Measurements from ENCODE around the gene PERM1.

PERM1 gene

DNA sequence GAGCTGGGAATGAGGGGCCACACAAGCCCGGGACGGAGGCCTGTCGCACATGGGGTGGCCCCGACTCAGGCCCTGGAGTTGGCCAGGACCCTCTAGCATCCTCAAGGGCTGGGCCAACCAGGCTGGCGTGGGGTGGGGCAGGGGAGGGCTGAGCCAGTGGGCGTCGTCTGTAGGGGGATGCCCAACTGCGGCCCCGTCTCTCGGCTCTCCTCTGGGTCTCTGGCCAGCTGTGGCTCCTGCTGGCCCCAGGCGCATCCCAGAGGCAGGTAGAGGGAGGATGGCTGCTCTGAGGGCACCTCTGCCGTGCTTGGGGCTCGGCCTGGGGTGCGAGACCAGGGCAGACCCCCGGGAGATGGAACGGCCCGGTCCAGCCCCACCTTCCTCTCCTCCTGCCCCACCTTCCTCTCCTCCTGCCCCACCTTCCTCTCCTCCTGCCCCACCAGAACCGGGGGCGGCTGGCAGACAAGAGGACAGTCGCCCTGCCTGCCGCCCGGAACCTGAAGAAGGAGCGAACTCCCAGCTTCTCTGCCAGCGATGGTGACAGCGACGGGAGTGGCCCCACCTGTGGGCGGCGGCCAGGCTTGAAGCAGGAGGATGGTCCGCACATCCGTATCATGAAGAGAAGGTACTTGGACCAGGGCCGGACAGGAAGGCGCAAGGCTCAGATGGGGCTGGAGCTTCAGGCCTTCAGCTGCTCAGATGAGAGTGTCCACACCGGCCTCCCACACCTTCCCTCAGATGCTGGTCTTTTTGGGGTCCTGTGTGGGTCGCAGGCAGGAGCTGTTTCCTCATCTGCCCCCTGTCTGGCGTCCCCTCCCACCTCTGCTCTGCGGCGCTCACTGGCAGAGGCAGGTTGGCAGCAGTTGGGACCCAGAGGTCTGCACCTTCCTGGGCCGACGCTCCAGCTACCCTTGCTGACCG is 51.9 kb downstream of the PERM1 start:
- H3K4me3 ChIP-seq (ENCODE audit: low read depth, low read length): no peak overlapping the region
- TF ChIP-seq, protein P1, sequence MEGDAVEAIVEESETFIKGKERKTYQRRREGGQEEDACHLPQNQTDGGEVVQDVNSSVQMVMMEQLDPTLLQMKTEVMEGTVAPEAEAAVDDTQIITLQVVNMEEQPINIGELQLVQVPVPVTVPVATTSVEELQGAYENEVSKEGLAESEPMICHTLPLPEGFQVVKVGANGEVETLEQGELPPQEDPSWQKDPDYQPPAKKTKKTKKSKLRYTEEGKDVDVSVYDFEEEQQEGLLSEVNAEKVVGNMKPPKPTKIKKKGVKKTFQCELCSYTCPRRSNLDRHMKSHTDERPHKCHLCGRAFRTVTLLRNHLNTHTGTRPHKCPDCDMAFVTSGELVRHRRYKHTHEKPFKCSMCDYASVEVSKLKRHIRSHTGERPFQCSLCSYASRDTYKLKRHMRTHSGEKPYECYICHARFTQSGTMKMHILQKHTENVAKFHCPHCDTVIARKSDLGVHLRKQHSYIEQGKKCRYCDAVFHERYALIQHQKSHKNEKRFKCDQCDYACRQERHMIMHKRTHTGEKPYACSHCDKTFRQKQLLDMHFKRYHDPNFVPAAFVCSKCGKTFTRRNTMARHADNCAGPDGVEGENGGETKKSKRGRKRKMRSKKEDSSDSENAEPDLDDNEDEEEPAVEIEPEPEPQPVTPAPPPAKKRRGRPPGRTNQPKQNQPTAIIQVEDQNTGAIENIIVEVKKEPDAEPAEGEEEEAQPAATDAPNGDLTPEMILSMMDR (IDR thresholded peaks at IDR 0.05; ENCODE audit: low read depth, low read length, missing control alignments): no peak
- no peak for DNase-seq (ENCODE audit: low read depth)

GRCh38 chr1:928825-929661 is 52.9 kb downstream of the PERM1 start:
- DNase-seq (ENCODE audit: low read depth): no peak
- TF ChIP-seq, protein P1 (IDR thresholded peaks at IDR 0.05; ENCODE audit: low read depth, low read length, missing control alignments): no peak
- no peak overlapping the region for H3K4me3 ChIP-seq (ENCODE audit: low read depth, low read length)

GRCh38 chr1:927748-928147 is 54.1 kb downstream of the PERM1 start:
- H3K4me3 ChIP-seq (ENCODE audit: low read depth, low read length): no peak overlapping the region
- TF ChIP-seq, protein P1 (IDR thresholded peaks at IDR 0.05; ENCODE audit: low read depth, low read length, missing control alignments): no peak
- DNase-seq (ENCODE audit: low read depth): no peak

GRCh38 chr1:927234-927633 is 54.7 kb downstream of the PERM1 start:
- no peak overlapping the region for H3K4me3 ChIP-seq (ENCODE audit: low read depth, low read length)
- TF ChIP-seq, protein P1 (IDR thresholded peaks at IDR 0.05; ENCODE audit: low read depth, low read length, missing control alignments): no peak
- no peak for DNase-seq (ENCODE audit: low read depth)

DNA sequence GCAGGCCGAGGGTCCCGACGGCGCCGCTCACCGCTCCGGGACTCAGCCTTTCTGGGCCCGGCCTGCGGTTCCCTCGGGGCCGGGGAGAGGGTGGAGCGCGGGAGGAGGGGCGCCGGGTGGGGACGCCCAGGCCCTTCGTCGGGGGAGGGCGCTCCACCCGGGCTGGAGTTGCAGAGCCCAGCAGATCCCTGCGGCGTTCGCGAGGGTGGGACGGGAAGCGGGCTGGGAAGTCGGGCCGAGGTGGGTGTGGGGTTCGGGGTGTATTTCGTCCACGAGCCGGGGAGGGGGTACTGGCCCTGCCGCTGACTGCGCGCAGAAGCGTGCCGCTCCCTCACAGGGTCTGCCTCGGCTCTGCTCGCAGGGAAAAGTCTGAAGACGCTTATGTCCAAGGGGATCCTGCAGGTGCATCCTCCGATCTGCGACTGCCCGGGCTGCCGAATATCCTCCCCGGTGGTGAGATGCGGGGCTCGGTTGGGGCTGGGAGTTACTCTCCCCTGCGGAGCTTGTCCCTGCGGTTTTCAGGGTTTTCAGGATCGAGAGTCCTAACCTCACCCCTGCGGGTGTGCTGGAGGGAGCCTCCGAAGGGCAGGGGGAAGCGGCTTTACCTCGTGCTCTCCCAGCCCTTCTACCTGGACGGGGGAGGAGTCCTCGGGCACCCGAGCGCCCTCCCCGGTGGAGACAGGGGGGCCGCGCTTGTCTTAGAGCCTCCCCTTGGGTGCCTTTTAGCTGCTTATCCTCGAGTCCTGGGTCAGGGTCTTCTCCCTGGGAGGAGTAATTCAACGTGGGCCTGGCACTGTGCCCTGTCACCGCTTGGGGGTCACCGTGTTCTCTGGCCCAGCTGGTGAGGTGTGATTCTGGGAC is 56.1 kb downstream of the PERM1 start:
- TF ChIP-seq, protein P1 (IDR thresholded peaks at IDR 0.05; ENCODE audit: low read depth, low read length, missing control alignments): no peak
- no peak for DNase-seq (ENCODE audit: low read depth)

More for the DNA sequence above, 56.1 kb downstream of the PERM1 start:
- H3K4me3 ChIP-seq (ENCODE audit: low read depth, low read length): no peak overlapping the region

All from GM12864 (cell line).